K562 (cell line): Measurements from ENCODE around the gene PIK3R6. TPM values are rescaled to one million over a fixed set of nuclear protein-coding genes. Genes with fewer than 3 reads are reported as not detected.
A peak's percentile ranks its signal among the peaks of the same experiment; 100 is the strongest.

Experiments
- ATAC-seq: fragments of 200-7000 bp; cut with Tn5 transposase; 3 replicates; pipeline ENCODE4 v1.9.1; 2020; ENCODE audit warnings: moderate library complexity
- BruUV-seq: library from RNA; stranded (reverse); fragments of 400-500 nt; replicated peaks from 2 replicates; lab custom pipeline; 2021; lab: Mats Ljungman, UMichigan
- CTCF ChIA-PET: fragments of 300-600 bp; formaldehyde crosslinking; extraction: SDS; loops from one replicate; lab custom pipeline; 2021; ENCODE audit warnings: low intra/inter-chr PET ratio; lab: Yijun Ruan, JAX
- POLR2A ChIA-PET: fragments of 300-600, 350-650 bp; sonication (Branson Sonifier 250); formaldehyde crosslinking; extraction: SDS; loops from one replicate; lab custom pipeline; 2021; ENCODE audit warnings: antibody characterized with exemption, inconsistent platforms; lab: Yijun Ruan, JAX
- DNase-seq, 4 experiments: peaks; one replicate each; pipeline versions ENCODE4 v3.0.0 to v3.0.0-alpha.2; 2011 to 2018; ENCODE audit warnings: low spot score in 3 of 4, mixed read lengths in 3 of 4; ENCODE audit errors: extremely low read depth in 1 of 4
- FAIRE-seq: peaks from 2 replicates; lab custom pipeline; 2011; peaks lifted over from hg19 to GRCh38; lab: Jason Lieb, UNC
- H2AFZ ChIP-seq: 2 replicates; pipeline ENCODE4 v1.6.0; 2011; ENCODE audit warnings: low read depth, low read length, control low read depth, inconsistent platforms
- H3K27ac ChIP-seq: fragments of 200-600 bp; 3 replicates; pipeline ENCODE4 v1.8.0; 2011; ENCODE audit warnings: low read depth, mild to moderate bottlenecking, control low read depth, inconsistent platforms, low read length, moderate library complexity, mixed read lengths; ENCODE audit errors: extremely low read depth
- H3K27me3 ChIP-seq, 2 experiments: fragments of 300-600 bp in 1 of 2; 2 replicates in 1 of 2; 3 replicates in 1 of 2; pipeline versions ENCODE4 v1.6.0 to v1.8.0; 2011; ENCODE audit warnings: inconsistent platforms in 2 of 2, low read length in 2 of 2, mild to moderate bottlenecking in 1 of 2, mixed read lengths in 1 of 2, moderate library complexity in 1 of 2; ENCODE audit not compliant: control insufficient read depth in 2 of 2, insufficient read depth in 2 of 2
- H3K36me3 ChIP-seq: fragments of 300-600 bp; 3 replicates; pipeline ENCODE4 v1.8.0; 2011; ENCODE audit warnings: mild to moderate bottlenecking, low read length, inconsistent platforms; ENCODE audit not compliant: control insufficient read depth, insufficient read depth
- H3K4me1 ChIP-seq, 2 experiments: fragments of 200-600 bp in 1 of 2; replicated peaks in 1 of 2; 2 replicates in 1 of 2; 3 replicates in 1 of 2; pipeline versions ENCODE4 v1.5.1 to v1.8.0; 2011; ENCODE audit warnings: inconsistent platforms in 2 of 2, low read length in 2 of 2, mild to moderate bottlenecking in 1 of 2, mixed read lengths in 1 of 2, moderate library complexity in 1 of 2; ENCODE audit not compliant: control insufficient read depth in 2 of 2, insufficient read depth in 2 of 2
- H3K4me2 ChIP-seq: 2 replicates; pipeline ENCODE4 v1.6.1; 2011; ENCODE audit warnings: low read length, control low read depth, inconsistent platforms, mixed read lengths; ENCODE audit not compliant: insufficient read depth
- H3K4me3 ChIP-seq: fragments of 200-600 bp; sonication (generic), shearing (Covaris generic); 2 replicates; pipeline ENCODE4 v1.5.1; 2016; ENCODE audit warnings: control low read depth, inconsistent platforms
- H3K79me2 ChIP-seq: fragments of 200-600 bp; 3 replicates; pipeline ENCODE4 v1.8.0; 2011; ENCODE audit warnings: low read length, inconsistent platforms; ENCODE audit not compliant: control insufficient read depth, insufficient read depth
- H3K9ac ChIP-seq, 2 experiments: 2 replicates each; pipeline versions ENCODE4 v1.6.0 to v1.6.1; 2011; ENCODE audit warnings: low read depth in 2 of 2, low read length in 2 of 2, control low read depth in 1 of 2, inconsistent platforms in 1 of 2, mild to moderate bottlenecking in 1 of 2, mixed read lengths in 1 of 2; ENCODE audit not compliant: insufficient read depth in 1 of 2
- H3K9me1 ChIP-seq: one replicate; pipeline ENCODE4 v1.6.0; 2011; ENCODE audit warnings: inconsistent platforms, mild to moderate bottlenecking, low read length, moderate library complexity; ENCODE audit not compliant: control insufficient read depth, insufficient read depth
- H3K9me3 ChIP-seq: replicated peaks from 2 replicates; pipeline ENCODE4 v1.5.1; 2011; ENCODE audit warnings: low read depth, low read length, inconsistent platforms; ENCODE audit not compliant: control insufficient read depth, insufficient read depth
- H4K20me1 ChIP-seq: replicated peaks from 2 replicates; pipeline ENCODE4 v1.6.1; 2011; ENCODE audit warnings: low read length, inconsistent platforms, mixed read lengths; ENCODE audit not compliant: control insufficient read depth, insufficient read depth
- GABPB2 ChIP-seq: fragments of 250-450 bp; sonication (Bioruptor Pico); conservative IDR thresholded peaks from 2 replicates; pipeline ENCODE4 v1.5.1; 2021; ENCODE audit warnings: mild to moderate bottlenecking
- RAD51 ChIP-seq: fragments of 450-650 bp; IDR thresholded peaks from 2 replicates; pipeline ENCODE4 v1.7.1; 2016; ENCODE audit warnings: low read depth, mild to moderate bottlenecking, borderline replicate concordance
- USF2 ChIP-seq: sonication (generic); formaldehyde crosslinking; IDR thresholded peaks from 2 replicates; pipeline ENCODE4 v1.5.0; 2020; ENCODE audit warnings: missing genetic modification reagents
- ZKSCAN1 ChIP-seq: fragments of 150-350 bp; IDR thresholded peaks from 2 replicates; pipeline ENCODE4 v1.6.1; 2016; ENCODE audit warnings: low read depth, low read length
- WGBS: fragments of 100-300 bp; shearing (Covaris generic); methylation state at CpG from one replicate; pipeline ENCODE4 v1.1.6; 2016; ENCODE audit warnings: low coverage, mixed read lengths; ENCODE audit not compliant: insufficient coverage; ENCODE audit errors: missing lambda C conversion rate; 5-methylcytosine and 5-hydroxymethylcytosine counted together
- in situ Hi-C: fragments of 300-500 bp; cut with MboI; formaldehyde crosslinking; loops from 4 replicates; pipeline ENCODE4 v1.15.0; 2018; ENCODE audit warnings: inconsistent platforms, mixed read lengths
- intact Hi-C: fragments of 100-400 bp; cut with micrococcal nuclease; formaldehyde crosslinking; loops from 2 replicates; pipeline ENCODE4 v1.14.2; 2022
- polyA plus RNA-seq, 8 experiments: library from polyadenylated mRNA; depleted of rRNA in 4 of 8; stranded (reverse) in 5 of 8; unstranded in 3 of 8; fragments of >200 nt; fragmentation: Nextera tagmentation in 2 of 8; fragmentation: Illumina TruSeq in 1 of 8; extraction: Ambion mirVana in 2 of 8; extraction: Trizol in 1 of 8; gene quantifications; 2 replicates each; pipeline versions ENCODE4 v1.2.1 to v1.2.3, GENCODE V29; 2011 to 2014; ENCODE audit warnings: inconsistent platforms in 1 of 8, missing spikeins in 1 of 8
- total RNA-seq, 7 experiments: library from RNA; depleted of rRNA in 6 of 7; stranded (reverse); fragments of >200 nt in 6 of 7; fragmentation: Illumina TruSeq in 2 of 7; extraction: Trizol in 2 of 7; gene quantifications; 2 replicates each; pipeline versions ENCODE4 v1.2.1 to v1.2.3, GENCODE V29; 2011 to 2021; ENCODE audit warnings: low replicate concordance in 1 of 7

PIK3R6 gene
- total and polyA plus RNA-seq, 9 of the 15 experiments (the other 6 are each of a cell fraction or from before 2014, with no cell fraction given) = 0.04 TPM; not detected in 8

GRCh38 chr17:8889458-8890210, 22.2 kb upstream of the PIK3R6 start:
- POLR2A ChIA-PET = interaction anchor here (0.6 kb wide), 1 partner anchor 116 kb away, joined by 4 read pairs; no protein-coding TSS in a partner anchor
- Histone ChIP-seq H2AFZ (no peak overlapping the region), H3K4me3 (no peak overlapping the region), H4K20me1 (no peaks in the 10 kb centered on the region), H3K36me3 (no peaks in the 10 kb centered on the region), H3K9ac (no peak overlapping the region), H3K27ac (no peak overlapping the region), H3K4me2 (no peak overlapping the region), H3K9me1 (no peaks in the 10 kb centered on the region), H3K27me3 (peaks cover 0 to 14% of the 10 kb centered on the region in 2 experiments; a peak in 2 of 5 replicates), H3K4me1 (peaks cover 0 to 15% of the 10 kb centered on the region in 2 experiments; a peak in 2 of 5 replicates), H3K9me3 (no peaks in the 10 kb centered on the region), H3K79me2 (no peaks in the 10 kb centered on the region)
- BruUV-seq = no TSS peak
- TF ChIP-seq ZKSCAN1 (no peak), USF2 (CRISPR knock-in tag) (peak; percentile 74), GABPB2 (CRISPR knock-in tag) (no peak), RAD51 (peak; percentile 64)
- ATAC-seq (no peak), FAIRE-seq (no peak), DNase-seq (no peak)
- CTCF ChIA-PET = no interaction called here
- intact Hi-C loops (loop anchor here (10.0 kb wide), 2 partner anchors 105 to 145 kb away; partner anchors contain the start of gene CCDC42), in situ Hi-C loops (loop anchor here (5.0 kb wide), 1 partner anchor 92 kb away; the partner anchor contains the start of gene MFSD6L)
- 7% methylated on average over 14 of the region's 14 CpGs for WGBS
